ENCODE data around the gene ACSL1. TPM values are rescaled to one million over a fixed set of nuclear protein-coding genes. Genes with fewer than 3 reads are reported as not detected.
A peak's percentile ranks its signal among the peaks of the same experiment; 100 is the strongest.

Gene ACSL1
- total and polyA plus RNA-seq, 2 donors (not counting 1 experiment from before 2014, with no cell fraction given), result 15.4 to 30.1 TPM

- Histone ChIP-seq H3K27me3 (ENCODE audit: control insufficient read depth, insufficient read depth, low read length) (no peaks in the 10 kb centered on the region), H2AFZ (ENCODE audit: low read length) (peak within 1 kb of the TSS; percentile 98), H3K9ac (ENCODE audit: insufficient read depth, low read length) (peak within 1 kb of the TSS; percentile 63), H3K79me2 (ENCODE audit: control insufficient read depth, insufficient read depth, low read length) (peaks cover 24% of the 10 kb centered on the region), H4K20me1 (ENCODE audit: control insufficient read depth, extremely low read depth, insufficient read depth, low read length) (no peaks in the 10 kb centered on the region), H3K4me1 (ENCODE audit: control insufficient read depth, extremely low read depth, insufficient read depth, low read length) (peaks cover 2% of the 10 kb centered on the region), H3K4me3 (replicated peaks in 1 of 4; ENCODE audit: control extremely low read depth in 1 of 4, insufficient read depth in 1 of 4, low read depth in 3 of 4, low read length in 4 of 4) (peak within 1 kb of the TSS; percentile 83 to 98 (median 95)), H3K27ac (ENCODE audit: insufficient read depth, low read length) (peak within 1 kb of the TSS; percentile 82), H3K4me2 (ENCODE audit: extremely low read depth, insufficient read depth, low read length) (peak within 1 kb of the TSS; percentile 97), H3K9me3 (ENCODE audit: control insufficient read depth, insufficient read depth, low read depth, low read length) (no peaks in the 10 kb centered on the region), H3K36me3 (ENCODE audit: control insufficient read depth, insufficient read depth, low read length) (no peaks in the 10 kb centered on the region)
- no peak for TF ChIP-seq CTCF (conservative IDR thresholded peaks at IDR 0.05 in 1 of 2, IDR thresholded peaks at IDR 0.05 in 1 of 2; ENCODE audit: low read depth in 1 of 2, low read length in 2 of 2)
- no peak for TF ChIP-seq EZH2 (IDR thresholded peaks at IDR 0.05; ENCODE audit: low read length, missing control alignments)
- DNase-seq (ENCODE audit: low read depth in 2 of 2), result peak; percentile 99
Observed at GRCh38 chr4:184733654-184734524, 91.9 kb downstream of the ACSL1 start, which contains the start of gene CENPU. TSS of gene CENPU (minus strand) at chr4:184734096. CDS start at chr4:184734062, 34 bp downstream.

GRCh38 chr4:184732126-184732525 is 93.6 kb downstream of the ACSL1 start:
- Histone ChIP-seq H3K9ac (ENCODE audit: insufficient read depth, low read length) (no peak overlapping the region), H3K9me3 (ENCODE audit: control insufficient read depth, insufficient read depth, low read depth, low read length) (no peaks in the 10 kb centered on the region), H3K36me3 (ENCODE audit: control insufficient read depth, insufficient read depth, low read length) (no peaks in the 10 kb centered on the region), H3K27me3 (ENCODE audit: control insufficient read depth, insufficient read depth, low read length) (no peaks in the 10 kb centered on the region), H3K4me1 (ENCODE audit: control insufficient read depth, extremely low read depth, insufficient read depth, low read length) (peaks cover 2% of the 10 kb centered on the region), H2AFZ (ENCODE audit: low read length) (no peak overlapping the region), H3K27ac (ENCODE audit: insufficient read depth, low read length) (no peak overlapping the region), H3K79me2 (ENCODE audit: control insufficient read depth, insufficient read depth, low read length) (peaks cover 24% of the 10 kb centered on the region), H4K20me1 (ENCODE audit: control insufficient read depth, extremely low read depth, insufficient read depth, low read length) (no peaks in the 10 kb centered on the region), H3K4me2 (ENCODE audit: extremely low read depth, insufficient read depth, low read length) (peak overlapping the region; percentile 81), H3K4me3 (replicated peaks in 1 of 4; ENCODE audit: control extremely low read depth in 1 of 4, insufficient read depth in 1 of 4, low read depth in 3 of 4, low read length in 4 of 4) (peak overlapping the region in 3 of 4 experiments; percentile 83 to 98 (median 95))
- peak in 1 of 2 donors; percentile 52 for DNase-seq (ENCODE audit: low read depth in 2 of 2)
- TF ChIP-seq EZH2 (IDR thresholded peaks at IDR 0.05; ENCODE audit: low read length, missing control alignments) (no peak), CTCF (conservative IDR thresholded peaks at IDR 0.05 in 1 of 2, IDR thresholded peaks at IDR 0.05 in 1 of 2; ENCODE audit: low read depth in 1 of 2, low read length in 2 of 2) (no peak)

DNA sequence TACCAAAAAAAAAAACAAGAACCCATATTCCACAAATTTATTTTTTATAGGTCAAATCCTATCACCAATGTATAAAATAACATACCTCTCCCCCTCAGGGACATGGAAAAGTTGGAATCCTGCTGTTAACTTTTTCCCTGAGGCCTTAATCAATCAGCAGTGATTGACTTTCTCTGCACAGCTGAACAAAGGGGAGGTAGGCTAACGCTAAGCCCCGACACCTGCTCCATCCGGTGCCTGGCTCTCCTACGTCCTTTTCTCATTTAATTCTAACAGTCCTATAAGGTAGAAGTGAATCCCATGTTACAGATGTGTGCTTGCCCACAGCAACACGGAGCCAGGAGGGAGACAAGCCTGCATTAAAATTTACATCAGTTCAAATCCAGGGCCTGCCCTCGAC is 94.7 kb downstream of the ACSL1 start:
- H3K27me3 ChIP-seq (ENCODE audit: control insufficient read depth, insufficient read depth, low read length), result no peaks in the 10 kb centered on the region

More for the DNA sequence above, 94.7 kb downstream of the ACSL1 start:
- H3K36me3 ChIP-seq (ENCODE audit: control insufficient read depth, insufficient read depth, low read length), result no peaks in the 10 kb centered on the region
- peaks cover 2% of the 10 kb centered on the region for H3K4me1 ChIP-seq (ENCODE audit: control insufficient read depth, extremely low read depth, insufficient read depth, low read length)
- H3K4me2 ChIP-seq (ENCODE audit: extremely low read depth, insufficient read depth, low read length), result no peak overlapping the region
- H3K4me3 ChIP-seq (replicated peaks in 1 of 4; ENCODE audit: control extremely low read depth in 1 of 4, insufficient read depth in 1 of 4, low read depth in 3 of 4, low read length in 4 of 4), result no peak overlapping the region
- H4K20me1 ChIP-seq (ENCODE audit: control insufficient read depth, extremely low read depth, insufficient read depth, low read length), result no peaks in the 10 kb centered on the region
- H3K79me2 ChIP-seq (ENCODE audit: control insufficient read depth, insufficient read depth, low read length), result peaks cover 24% of the 10 kb centered on the region
- H3K9ac ChIP-seq (ENCODE audit: insufficient read depth, low read length), result no peak overlapping the region
- no peak for DNase-seq (ENCODE audit: low read depth in 2 of 2)
- no peaks in the 10 kb centered on the region for H3K9me3 ChIP-seq (ENCODE audit: control insufficient read depth, insufficient read depth, low read depth, low read length)
- no peak for TF ChIP-seq CTCF (conservative IDR thresholded peaks at IDR 0.05 in 1 of 2, IDR thresholded peaks at IDR 0.05 in 1 of 2; ENCODE audit: low read depth in 1 of 2, low read length in 2 of 2)
- no peak for TF ChIP-seq EZH2 (IDR thresholded peaks at IDR 0.05; ENCODE audit: low read length, missing control alignments)
- no peak overlapping the region for H2AFZ ChIP-seq (ENCODE audit: low read length)
- no peak overlapping the region for H3K27ac ChIP-seq (ENCODE audit: insufficient read depth, low read length)
